ENCODE measurements around the gene STAMBP. TPM values are rescaled to one million over a fixed set of nuclear protein-coding genes. Genes with fewer than 3 reads are reported as not detected.

Gene STAMBP
- total and polyA plus RNA-seq, 2 donors (not counting 3 experiments of a cell fraction or from before 2014, with no cell fraction given) = 18.0 to 21.3 TPM

DNA sequence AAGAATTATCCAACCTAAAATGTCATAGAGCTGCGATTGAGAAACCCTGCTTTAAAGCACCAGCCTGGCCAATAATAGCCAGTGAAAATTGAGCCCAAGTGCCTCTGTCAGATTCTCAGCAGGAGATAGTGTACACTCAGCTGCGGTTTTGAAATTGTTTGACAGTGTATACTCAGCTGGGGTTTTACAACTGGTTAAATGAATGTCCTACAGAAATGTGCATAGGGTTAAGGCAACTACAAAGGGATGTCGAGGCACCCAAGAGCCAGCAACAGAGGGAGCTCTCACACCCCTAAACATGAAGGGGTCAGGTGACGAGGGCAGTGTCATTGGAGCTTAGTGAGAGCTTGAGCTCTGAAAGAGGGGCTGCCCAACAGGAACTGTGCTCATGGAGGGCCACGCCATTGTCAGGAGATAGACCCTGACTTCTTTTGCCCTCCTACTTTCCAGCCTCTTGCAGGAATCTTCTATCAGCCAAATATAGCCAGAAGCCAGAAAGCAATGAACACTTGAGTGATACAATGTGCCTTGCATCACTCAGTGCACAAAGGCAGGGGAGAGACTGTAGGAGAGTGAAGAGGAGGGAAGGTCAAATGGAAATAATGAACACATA, 79.2 kb downstream of the STAMBP start:
- H2AFZ ChIP-seq (ENCODE audit: low read depth, low read length) = no peak overlapping the region
- H3K27me3 ChIP-seq (ENCODE audit: control insufficient read depth in 2 of 2, insufficient read depth in 2 of 2, low read length in 2 of 2) = peaks cover 0 to 5% of the 10 kb centered on the region in 2 experiments
- H3K9me1 ChIP-seq (replicated peaks; ENCODE audit: control insufficient read depth, extremely low read depth, insufficient read depth, low read length) = no peaks in the 10 kb centered on the region
- no peaks in the 10 kb centered on the region for H3K36me3 ChIP-seq (ENCODE audit: control insufficient read depth in 2 of 2, extremely low read depth in 1 of 2, insufficient read depth in 2 of 2, low read length in 2 of 2)
- TF ChIP-seq POLR2A (IDR thresholded peaks at IDR 0.05; ENCODE audit: low read depth, low read length) (no peak), JUN (IDR thresholded peaks at IDR 0.05; ENCODE audit: borderline replicate concordance, insufficient read depth, insufficient read length, low read depth) (no peak), CTCF (IDR thresholded peaks at IDR 0.05; ENCODE audit: extremely low read depth in 1 of 2, insufficient read depth in 1 of 2, low read depth in 1 of 2, low read length in 2 of 2) (peak; percentile 8 to 9)
- no peak overlapping the region for H3K27ac ChIP-seq (ENCODE audit: insufficient read depth, low read depth, low read length)
- BruUV-seq (replicated peaks) = no TSS peak
- DNase-seq (ENCODE audit: low read depth, low spot score) = no peak
- no peaks in the 10 kb centered on the region for H4K20me1 ChIP-seq (replicated peaks; ENCODE audit: control insufficient read depth, extremely low read depth, insufficient read depth, low read length)
- H3K79me2 ChIP-seq (ENCODE audit: control insufficient read depth, insufficient read depth, low read length) = no peaks in the 10 kb centered on the region
- dilution Hi-C loops (cut with MboI; ENCODE audit: extremely low pct_ligation_motif_present, low sequenced_read_pairs) = no loop called here
- no peaks in the 10 kb centered on the region for H3K4me1 ChIP-seq (ENCODE audit: control insufficient read depth, extremely low read depth, insufficient read depth, low read length)
- POLR2A ChIA-PET = no interaction called here
- no peak overlapping the region for H3K4me2 ChIP-seq (ENCODE audit: insufficient read depth, low read length)
- H3K9me3 ChIP-seq (replicated peaks; ENCODE audit: control insufficient read depth, insufficient read depth, low read length) = no peaks in the 10 kb centered on the region
- intact Hi-C loops (cut with micrococcal nuclease) = loop anchor here (5.0 kb wide), 1 partner anchor 239 kb away; the partner anchor contains the start of gene BOLA3
- CTCF ChIA-PET = interaction anchor here (1.0 to 1.5 kb wide), 4 partner anchors 80 to 244 kb away, joined by 3 to 6 read pairs (median 4); partner anchors contain the start of gene BOLA3
- no peak for FAIRE-seq
- no peak overlapping the region for H3K4me3 ChIP-seq (replicated peaks in 1 of 3; ENCODE audit: insufficient read depth in 1 of 3, low read depth in 1 of 3, low read length in 3 of 3)
- no peak overlapping the region for H3K9ac ChIP-seq (replicated peaks; ENCODE audit: extremely low read depth, insufficient read depth, low read length)
